SIG-M5 (cell line): ENCODE measurements around the gene TBR1.

Experiments
- DNase-seq: peaks from one replicate; lab custom pipeline; 2025; lab: John Stamatoyannopoulos, UW

The TBR1 gene

DNA sequence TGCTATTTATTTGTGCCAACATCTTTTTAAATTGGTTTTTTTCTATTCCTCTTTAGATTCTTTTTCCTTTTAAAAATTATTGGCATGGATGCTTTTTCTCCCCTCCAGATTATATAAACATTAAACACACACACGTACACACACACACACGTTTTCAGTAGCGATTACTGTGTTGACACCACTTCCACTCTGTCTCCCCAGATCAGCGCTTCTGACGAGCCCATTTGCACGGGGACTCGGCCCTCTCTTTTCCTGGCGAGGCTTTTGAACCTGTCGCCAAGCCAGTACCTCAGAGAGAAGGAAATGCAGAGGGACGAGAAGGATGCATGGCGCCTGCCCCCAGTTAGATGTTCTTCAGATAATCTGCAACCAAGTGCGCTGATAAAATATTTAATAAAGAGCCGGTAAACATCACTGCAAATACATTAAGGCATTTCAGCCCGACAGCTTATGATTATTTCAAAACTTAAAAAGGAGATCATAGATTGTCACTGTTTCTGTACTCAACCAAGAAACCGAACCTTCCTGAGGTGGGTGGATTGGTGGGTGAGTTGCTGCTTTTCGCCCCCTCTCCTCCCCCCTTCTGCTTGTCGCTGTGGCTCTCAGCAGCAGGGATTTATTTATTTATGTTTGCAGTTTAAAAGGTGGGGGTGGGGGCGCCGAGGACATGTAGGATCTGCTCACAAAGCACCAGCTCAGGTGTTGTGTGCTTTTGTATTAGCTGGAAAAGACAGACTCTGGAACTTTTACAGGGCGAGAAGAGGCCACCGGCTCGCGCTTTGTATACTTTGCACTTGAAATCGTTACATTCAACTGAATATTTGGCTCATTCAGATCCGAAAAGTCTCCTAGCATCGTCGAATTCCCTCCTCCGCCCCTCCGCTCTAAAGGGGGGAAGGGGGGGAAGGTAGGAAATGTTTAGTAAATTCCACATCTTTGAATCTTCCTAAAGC lies 787 bp upstream of the TBR1 start:
- DNase-seq: no peak

GRCh38 chr2:161416708-161417437 lies 776 bp downstream of the TBR1 start:
- DNase-seq: no peak

DNA sequence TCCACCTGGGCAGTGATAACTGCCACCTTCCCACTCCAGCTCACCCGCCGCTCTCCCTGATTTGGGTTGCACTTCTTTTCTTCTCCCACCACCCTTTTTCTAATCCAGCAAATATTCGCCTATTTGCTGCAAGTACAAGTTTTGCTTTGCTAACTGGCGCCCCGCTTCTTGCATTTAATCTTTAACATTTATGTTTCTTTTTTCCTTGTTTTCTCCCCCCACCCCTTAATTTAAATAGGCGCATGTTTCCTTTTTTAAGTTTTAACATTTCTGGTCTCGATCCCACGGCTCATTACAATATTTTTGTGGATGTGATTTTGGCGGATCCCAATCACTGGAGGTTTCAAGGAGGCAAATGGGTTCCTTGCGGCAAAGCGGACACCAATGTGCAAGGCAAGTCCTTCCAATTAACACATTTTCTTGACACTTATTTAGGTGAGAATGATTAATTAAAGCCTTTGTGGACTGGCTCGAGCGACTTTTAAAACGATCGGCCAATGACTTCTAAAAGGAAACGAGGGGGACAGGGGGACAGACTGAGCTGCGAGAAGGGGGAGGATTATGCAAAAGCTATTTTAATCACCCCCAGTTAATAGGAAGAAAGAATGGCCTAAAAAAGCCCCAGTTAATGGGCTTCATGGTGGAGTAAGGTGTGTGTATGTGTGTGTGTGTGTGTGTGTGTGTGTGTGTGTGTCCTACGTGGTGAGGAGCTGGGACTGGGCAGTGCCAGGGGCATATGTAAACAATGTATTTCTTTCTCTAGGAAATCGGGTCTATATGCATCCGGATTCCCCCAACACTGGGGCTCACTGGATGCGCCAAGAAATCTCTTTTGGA lies 1.6 kb downstream of the TBR1 start:
- DNase-seq: no peak

GRCh38 chr2:161418275-161418714 lies 2.2 kb downstream of the TBR1 start:
- DNase-seq: no peak

DNA sequence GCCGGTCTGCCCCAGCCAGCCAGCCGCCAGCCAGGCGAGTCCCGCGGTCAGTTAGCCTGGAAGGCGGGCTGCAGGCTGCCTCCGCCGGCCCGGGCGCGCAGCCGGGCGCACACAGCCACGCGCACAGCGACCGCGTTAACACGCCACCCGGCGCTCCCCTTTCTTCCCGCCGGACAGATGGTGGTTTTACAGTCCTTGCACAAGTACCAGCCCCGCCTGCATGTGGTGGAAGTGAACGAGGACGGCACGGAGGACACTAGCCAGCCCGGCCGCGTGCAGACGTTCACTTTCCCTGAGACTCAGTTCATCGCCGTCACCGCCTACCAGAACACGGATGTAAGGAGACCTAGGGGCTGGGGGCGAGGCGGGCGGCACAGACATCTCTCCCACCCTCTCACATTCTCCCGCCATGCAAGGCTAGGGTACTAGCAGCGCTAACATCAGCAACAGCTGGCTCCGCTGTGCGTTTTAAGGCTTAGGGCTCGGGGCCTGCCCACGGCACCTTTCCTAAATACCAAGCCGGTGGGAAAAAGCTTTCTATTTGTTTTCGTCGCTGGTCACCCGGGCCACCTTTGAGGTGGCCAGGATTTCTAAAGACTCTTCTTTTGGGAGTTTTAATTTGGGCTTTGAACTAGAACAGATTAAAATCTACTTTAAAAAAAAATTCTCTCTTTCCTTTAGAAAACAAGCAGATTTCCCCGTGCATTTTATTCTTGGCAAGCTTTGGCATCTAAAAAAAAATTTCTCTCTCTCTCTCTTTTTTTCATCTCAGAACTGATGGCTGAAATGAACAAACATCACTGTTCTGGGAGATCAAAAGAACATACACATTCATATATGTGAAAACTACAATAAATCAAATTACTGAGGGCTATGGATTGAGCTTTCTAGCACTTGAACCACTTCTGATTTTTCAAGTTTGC lies 2.9 kb downstream of the TBR1 start:
- DNase-seq: no peak

GRCh38 chr2:161419638-161420190 lies 3.6 kb downstream of the TBR1 start:
- no peak for DNase-seq

DNA sequence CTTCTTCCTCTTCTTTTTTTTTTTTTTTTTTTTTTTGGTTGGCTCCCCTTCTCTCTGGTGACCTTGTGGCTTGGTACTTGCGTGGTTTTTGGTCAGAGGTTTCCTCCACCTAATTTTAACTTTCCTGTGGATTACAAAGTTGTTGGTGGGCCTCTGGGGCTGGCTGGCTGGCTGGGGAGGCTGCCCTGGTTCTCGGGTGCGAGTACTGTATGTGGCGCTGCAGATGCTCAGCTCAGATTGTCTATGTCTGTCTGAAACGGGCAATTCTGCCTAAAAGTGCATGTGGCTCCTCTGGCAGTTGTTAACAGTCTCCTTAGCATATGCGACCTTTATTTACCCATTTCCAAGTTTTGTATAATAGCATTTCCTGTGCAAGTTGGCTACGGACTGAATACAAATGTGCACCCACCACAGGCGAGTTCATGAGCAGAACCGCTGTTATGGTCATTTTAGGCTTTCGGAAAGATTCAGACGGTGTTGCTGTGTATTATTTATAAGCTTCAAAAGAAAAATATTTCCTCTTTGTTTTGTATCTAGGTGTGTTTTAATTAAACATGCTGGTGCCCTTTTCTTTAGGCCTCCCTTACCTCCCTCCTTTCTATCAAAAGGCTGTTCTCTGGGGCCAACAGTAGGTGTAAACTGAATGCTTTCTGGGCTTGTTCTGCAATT lies 4.4 kb downstream of the TBR1 start:
- DNase-seq: no peak

- DNase-seq: no peak
Observed at GRCh38 chr2:161421686-161422085, 5.6 kb downstream of the TBR1 start.

DNA sequence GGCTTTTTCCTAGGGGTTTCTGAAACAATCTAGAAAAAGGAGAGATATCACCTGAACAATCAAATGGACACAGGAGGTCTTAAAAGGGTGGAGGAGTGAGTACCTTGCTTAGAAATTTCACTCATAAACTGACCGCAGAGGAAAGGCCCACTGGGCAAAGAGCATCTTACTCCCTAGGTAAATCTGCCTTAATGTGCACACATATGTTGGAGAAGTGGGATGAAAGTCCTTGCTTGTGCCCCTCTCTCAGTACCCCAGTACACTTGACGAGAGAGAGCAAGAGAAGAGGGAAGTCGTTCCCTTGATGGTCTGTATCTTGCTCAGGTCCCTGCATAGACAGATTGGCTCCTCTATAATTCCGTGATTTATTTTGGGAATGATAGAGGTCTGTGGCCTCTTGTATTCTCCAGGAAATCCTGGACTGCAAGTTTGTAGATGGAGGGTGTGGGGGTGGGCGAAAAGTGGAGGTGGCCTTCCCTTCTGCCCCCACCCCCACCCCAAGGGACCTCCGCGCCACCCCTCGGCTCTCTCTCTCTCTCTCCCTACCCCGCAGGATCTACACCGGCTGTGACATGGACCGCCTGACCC lies 6.8 kb downstream of the TBR1 start:
- no peak for DNase-seq

GRCh38 chr2:161423421-161424393 lies 7.6 kb downstream of the TBR1 start:
- no peak for DNase-seq

- DNase-seq: no peak
Observed at GRCh38 chr2:161424394-161424769, 8.3 kb downstream of the TBR1 start.

DNA sequence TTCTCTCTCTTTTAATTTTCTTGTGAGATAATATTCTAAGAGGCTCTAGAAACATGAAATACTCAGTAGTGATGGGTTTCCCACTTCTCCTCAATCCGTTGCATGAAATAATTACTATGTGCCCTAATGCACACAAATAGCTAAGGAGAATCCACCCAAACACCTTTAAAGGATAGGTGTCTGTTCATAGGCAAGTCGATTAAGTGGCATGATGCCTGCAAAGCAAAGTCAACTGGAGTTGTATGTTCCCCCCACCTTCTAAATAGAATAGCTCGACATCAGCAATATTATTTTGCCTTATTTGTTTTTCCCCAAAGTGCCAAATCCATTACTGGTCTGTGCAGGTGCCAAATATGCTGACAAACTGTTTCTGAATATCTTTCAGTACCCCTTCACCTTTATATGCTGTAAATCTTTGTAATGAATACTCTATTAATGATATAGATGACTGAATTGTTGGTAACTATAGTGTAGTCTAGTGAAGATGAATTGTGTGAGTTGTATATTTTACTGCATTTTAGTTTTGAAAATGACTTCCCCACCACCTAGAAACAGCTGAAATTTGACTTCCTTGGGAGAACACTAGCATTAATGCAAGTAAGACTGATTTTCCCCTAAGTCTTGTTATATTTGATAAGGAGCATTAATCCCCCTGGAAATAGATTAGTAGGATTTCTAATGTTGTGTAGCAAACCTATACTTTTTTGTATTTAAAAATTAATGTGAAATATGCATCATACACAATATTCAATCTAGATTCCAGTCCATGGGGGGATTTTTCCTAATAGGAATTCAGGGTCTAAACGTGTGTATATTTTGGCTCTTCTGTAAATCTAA lies 9.0 kb downstream of the TBR1 start:
- no peak for DNase-seq

DNA sequence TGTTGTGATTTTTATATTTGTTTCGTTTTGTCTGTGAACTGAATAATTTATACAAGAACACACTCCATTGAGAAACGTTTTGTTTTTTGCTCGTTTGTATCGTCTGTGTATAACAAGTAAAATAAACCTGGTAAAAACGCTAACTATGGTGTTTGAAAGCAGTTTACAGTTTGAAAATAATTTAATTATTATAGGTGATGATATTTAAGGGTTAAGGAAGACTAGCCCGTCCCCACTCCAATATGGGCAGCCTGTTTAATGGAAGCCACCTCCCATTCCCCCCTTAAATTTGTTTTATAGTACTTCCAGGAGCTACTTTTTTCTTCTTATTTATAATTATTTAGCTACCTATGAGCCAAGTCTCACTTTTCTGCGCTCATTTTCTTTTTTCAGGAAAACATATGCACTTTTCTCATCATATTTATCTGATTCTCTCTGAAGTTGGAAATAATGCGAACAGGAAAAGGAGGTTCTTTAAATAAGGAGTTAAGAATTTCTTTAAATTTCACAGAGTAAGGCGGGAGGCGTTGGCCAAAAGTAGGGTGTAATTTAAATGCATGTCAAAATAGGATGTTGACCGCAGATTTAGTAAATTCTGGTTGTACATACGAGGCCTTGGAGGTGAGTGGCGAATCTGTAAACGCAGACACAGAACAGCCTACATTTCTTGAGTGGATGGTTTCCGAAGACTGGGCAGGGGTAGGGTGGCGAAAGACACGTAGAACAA lies 9.8 kb downstream of the TBR1 start:
- no peak for DNase-seq

DNA sequence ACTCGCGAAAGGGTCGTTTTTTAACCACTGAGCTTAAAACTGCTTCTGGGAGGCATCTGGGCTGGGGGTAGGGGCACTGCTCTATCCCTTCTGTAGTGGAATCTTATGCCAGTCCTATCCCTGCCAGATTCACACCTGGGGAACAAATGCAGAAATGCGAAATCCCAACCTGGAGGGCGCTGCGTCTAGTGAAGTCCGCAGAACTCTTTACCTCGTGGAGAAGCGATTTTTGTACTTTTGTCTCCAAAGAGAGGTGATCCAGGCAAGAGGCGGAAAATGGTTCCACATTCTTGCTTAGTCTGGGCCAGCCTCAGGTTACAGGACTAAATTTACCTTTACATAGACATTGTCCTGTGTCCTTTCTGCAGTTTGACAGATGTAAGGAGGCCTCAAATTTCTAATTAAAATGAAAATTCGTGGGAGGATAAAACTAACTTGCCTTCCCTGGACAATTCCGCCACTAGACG lies 10.4 kb downstream of the TBR1 start:
- DNase-seq: no peak

- no peak for DNase-seq
Observed at GRCh38 chr2:161426922-161427663, 11.0 kb downstream of the TBR1 start.
